NCI-H82 treated with DMSO at 0.1 percent for 48 hours (cell line): ENCODE results near the gene ZDHHC7.

Source experiments
- DNase-seq: peaks from one replicate; lab custom pipeline; 2025; ENCODE audit not compliant: unreplicated experiment; lab: John Stamatoyannopoulos, UW

ZDHHC7 gene

DNA sequence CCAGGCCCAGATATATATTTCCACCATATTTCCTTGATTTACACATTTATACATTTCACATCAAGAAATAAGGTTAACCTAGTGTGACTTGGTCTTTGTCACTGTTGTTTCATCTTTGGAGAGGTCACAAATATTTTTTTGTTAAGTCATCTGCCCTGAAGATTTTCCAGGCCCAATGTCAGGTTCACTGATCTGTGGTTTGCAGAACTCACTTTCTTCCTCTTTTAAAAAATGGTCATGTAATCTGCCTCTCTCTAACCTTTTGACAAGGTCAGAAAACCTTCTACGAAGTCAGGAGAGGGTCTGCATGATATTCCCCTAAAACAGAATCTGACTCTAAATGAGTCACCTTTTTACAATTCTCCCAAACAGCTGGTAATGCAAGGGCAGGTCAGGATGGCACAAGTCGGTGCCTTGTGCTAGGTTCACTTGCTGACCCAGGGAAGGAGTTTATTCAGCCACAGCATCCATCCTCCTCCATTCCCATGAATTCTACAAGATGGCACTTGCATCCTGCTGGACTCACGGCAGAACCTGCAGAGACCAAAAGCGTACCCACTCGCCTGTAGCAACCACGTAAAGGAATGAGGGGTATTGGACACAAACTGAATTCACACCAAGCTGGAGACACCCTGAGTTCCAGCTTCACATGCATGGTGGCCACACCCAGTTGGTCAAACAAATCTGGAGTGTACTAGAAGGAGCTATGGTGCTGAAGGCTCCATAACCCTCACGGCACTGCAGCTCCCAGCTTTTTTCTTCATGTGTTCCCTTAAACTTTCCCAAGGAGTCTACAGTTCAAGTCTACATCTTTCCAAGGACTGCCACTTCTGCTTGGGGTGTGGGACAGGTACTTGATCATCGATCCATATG is 14.7 kb upstream of the ZDHHC7 start:
- no peak for DNase-seq

DNA sequence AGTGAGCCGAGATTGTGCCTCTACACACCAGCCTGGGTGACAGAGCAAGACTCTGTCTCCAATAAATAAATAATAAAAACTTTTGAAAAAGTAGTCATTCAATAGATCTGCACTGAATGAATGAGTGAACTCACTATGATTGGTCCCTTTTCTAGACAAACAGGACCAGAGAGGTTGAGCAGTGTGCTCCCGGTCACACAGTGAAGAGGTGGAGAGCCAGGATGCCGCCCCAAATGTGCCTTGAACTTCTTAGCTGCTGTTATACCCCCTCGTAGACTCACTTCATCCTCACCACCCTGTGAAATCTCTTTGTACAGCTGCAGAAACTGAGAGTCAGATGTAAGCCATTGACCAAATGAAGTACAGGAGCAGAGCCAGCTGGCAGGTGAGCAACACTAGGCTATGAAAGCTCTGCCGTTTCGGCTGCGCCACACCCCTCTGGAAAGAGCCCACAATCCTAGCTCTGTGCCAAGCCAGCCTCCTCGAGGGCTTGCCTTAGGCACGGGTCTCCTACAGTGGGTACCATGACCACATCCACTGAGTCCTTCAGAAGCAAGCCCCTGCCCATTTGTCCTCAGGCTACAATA is 8.4 kb upstream of the ZDHHC7 start:
- DNase-seq: no peak

DNA sequence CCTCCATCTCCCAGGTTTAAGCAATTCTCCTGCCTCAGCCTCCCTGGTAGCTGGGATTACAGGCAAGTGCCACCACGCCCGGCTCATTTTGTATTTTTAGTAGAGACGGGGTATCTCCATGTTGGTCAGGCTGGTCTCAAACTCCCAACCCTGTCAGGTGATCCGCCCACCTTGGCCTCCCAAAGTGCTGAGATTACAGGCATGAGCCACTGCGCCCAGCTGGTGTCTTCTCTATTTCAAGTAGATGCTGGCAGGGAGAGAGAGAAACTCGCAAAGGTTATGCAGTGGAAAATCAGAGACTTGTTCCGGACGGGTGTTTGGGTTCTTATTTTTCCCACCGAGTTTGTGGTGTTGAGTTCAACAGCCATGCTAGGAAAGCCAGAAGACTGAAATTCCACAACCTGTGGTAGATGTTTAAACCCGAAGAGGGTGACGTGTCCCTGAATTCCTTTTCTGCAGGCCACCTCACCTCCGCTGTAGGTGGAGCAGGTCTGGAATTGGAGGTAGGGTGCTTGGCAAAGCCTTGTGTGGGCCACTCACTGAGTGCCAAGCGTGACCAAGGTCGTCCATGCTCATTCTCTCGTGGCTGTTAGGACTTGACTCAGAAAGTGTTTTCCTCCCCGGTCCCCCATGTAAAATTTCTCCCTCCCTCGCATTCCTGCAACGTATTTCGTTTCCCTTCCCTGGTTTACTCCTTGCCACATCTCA is 7.3 kb upstream of the ZDHHC7 start:
- DNase-seq: no peak

DNA sequence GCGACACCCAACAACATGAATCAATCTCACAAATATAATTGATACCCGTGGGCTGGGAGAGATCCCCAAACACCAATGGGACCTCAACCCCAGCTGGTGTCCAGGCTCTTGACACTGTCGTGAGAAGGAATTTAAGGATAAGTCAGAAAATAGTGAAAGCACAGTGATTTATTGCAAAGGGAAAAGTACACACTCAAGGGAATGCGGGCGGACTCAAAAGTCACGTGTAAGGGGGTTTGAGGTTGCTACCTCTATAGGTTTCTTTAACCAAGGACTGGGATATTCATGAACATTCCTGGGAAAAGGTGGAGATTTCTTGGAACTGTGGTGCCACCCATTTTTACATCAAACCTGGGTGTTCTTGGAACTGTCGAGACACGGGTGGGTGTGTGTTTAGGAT is 6.3 kb upstream of the ZDHHC7 start:
- DNase-seq: no peak

DNA sequence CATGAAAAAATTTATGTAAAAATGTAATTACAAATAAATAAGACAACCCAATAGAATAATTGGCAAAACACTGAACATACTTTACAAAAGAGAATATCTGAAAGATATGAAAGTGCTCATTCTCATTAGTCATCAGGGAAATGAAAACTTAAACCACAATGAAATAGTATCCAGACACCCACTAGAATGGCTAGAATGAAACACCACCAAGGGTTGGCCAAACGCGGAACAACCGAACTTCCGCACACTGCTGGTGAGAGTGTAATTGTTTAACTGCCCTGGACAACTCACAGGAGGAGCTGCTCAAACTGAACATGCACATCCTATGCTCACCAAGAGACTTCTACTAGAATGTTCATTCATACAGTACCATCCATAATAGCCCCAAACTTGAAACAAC is 5.8 kb upstream of the ZDHHC7 start:
- no peak for DNase-seq

DNA sequence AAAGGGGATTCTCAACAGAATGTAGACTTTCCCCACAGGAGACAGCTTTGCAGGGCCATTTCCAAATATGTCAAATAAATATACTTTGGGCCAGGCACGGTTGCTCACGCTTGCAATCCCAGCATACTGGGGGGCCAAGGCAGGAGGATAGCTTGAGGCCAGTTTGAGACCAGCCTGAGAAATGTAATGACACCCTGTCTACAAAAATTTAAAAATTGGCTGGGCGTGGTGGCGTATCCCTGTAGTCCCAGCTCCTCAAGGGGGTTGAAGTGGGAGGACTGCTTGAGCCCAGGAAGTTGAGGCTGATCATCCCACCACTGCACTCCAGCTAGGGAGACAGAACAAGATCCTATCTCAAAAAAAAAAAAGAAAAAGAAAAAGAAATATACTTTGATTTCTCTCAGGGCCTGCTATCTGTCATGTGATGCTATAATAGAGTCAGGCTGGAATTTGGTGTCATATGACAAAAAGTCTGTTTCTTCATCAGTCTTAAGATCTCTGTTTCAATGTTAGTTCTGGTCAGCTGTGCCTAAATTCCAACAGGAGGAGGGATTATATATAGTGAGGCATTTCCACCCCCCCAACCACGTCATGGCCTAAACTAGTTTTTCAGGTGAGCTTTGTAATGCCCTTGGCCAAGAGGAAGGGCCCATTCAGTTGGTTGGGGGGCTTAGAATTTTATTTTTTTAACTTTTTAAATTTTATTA is 4.3 kb upstream of the ZDHHC7 start:
- no peak for DNase-seq

DNA sequence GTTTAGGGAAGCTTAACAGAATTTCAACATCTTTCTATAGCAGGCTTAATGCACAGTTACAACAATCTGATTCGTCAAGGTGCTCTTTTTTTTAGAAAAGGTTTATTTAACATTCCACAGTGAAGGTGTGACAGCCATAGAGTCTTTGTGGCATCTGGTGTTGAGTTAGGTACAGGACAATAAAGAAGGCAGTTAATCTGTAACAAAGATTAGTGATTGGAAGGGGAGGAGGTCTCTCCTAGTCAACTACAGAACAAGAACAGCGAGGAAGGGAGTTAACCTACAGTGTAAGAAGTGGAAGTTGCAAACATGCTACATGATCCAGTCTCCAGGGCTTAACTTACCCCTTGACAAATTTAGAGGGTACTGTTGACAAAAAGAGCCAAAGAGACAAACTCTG is 3.0 kb upstream of the ZDHHC7 start:
- no peak for DNase-seq

DNA sequence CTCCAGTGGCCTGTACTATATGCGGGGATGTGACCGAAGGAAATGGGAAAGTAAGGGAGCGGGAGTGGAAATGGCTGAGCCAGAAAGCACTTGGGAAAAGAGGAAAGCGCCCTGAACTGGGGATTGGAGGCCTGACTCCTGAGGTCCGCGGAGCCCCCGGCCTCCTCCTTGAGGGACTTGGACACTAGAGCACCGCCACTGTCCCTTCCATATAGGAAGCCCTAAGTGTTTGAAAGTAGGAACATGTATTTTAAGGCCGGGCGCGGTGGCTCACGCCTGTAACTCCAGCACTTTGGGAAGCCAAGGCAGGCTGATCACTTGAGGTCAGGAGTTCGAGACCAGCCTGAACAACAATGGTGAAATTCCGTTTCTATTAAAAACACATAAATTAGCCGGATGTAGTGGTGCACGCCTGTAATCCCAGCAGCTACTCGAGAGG is 530 bp upstream of the ZDHHC7 start:
- no peak for DNase-seq

DNA sequence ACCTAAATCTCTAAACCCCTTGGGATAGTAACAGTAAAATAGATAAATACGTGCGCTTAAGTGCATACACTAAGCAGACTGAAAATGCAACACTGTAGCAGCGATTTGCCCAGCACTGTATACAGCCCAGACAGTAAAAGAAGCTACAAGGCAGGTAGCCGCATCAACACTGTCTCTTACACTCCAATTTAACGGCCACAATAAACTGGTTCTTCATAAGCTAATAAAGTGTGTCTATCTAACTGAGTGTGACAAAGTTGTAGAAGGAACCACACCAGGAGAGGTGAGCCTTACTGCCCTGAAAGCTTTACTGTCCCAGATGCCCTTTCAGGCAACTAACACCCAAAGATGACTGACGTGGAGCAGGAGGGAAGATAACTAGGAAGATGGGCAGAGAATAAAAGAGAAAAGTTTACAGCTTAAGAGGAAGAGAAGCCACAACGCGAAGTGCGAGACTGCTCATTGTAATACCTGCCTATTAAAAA is 847 bp downstream of the ZDHHC7 start:
- DNase-seq: no peak

DNA sequence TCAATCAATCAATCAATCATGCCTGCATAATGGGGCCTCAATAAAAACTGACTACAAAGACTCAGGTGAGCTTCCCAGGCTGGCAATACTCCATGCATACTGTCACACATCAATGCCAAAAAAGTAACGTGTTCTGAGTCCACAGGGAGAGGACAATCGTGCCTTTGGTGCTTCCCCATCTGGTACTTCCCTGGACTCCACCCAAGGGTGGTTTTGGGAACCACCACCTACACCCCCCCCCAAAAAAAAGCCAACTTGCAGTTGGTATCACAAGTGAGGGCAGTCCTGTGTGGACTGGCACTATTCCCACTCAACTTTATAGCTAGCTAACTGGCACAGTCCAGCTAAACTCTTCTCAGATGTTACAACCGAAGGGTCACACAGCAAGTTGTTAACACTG is 3.1 kb downstream of the ZDHHC7 start:
- no peak for DNase-seq

DNA sequence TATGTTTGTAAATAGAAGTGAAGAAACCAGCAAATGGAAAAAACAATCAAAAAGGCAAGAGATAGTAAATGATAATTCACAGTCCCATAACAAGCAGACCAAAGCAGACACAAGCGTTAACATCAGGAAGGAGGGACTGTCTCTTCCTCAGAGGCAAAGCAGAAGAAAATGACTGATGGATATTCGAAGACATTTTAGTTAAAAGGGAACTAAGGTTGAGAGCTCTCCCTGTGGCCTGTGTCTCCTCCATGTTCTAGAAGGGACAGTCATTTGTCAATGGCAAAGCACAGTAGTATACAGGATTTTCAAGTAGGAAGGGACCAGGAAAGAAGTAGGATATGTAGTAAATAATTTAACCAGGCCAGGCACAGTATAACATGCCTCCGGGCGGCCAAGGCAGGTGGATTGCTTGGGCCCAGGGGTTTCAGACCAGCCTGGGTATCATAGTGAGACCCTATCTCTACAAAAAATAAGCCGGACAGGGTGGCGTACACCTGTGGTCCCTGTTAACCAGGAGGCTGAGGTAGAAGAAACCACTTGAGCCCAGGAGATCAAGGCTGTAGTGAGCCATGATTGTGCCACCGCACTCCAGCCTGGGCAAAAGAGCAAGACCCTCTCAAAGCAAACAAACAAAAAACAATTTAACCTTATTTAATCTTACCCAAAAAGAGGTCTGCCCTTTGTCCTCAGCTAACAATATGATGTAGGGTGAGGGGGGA is 3.7 kb downstream of the ZDHHC7 start:
- DNase-seq: no peak

DNA sequence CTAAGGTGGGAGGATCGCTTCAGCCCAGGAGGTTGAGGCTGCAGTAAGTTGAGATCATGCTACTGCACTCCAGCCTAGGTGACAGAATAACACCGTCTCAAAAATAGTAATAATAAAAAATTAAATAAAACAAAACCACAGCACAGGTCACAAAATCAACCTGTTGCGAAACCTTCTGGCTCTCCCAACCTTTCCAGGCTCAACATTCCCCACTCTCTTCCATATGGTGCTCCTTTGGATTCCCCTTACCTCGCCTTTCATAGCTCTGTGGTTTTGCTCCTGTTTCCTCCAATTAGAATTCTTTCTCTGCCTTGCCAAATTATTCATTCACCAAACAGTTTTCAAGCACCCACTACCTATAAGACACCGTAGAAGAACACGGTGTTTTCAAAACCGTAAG is 4.7 kb downstream of the ZDHHC7 start:
- DNase-seq: no peak

DNA sequence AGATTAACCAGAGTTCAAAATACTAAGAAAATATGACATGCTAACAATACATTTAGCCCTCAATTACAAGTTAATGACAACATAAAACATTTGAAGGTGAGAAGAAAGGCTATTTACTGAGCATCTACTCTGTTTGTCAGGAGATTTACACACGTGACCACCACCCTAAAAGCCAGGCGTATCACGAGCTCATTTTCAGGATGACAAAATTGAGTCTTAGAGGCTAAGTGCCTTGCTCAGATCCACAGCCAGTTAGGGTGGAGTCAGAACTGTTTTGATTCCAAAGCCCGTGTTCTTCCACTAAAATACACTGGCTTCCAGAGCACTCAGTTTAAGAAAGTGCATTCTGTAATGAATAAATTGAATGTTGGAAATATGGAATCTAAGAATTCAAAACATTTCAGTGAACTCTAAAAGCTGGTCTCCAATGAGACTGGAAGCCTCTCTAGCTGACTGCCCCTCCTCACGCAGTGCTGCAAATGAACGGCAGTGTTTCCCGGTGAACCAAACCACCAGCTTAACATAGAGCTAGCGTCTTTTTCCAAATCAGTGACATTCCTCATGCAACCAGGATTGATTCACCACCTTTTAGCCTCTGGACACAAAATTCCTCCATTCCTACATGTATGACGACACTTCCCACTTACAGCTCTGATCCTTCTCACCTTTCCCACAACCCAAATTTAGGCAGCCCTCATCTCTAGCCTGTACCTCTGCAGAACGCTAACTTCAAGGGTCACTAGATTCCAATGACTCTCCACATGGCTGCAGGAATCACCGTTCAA is 5.9 kb downstream of the ZDHHC7 start:
- no peak for DNase-seq

DNA sequence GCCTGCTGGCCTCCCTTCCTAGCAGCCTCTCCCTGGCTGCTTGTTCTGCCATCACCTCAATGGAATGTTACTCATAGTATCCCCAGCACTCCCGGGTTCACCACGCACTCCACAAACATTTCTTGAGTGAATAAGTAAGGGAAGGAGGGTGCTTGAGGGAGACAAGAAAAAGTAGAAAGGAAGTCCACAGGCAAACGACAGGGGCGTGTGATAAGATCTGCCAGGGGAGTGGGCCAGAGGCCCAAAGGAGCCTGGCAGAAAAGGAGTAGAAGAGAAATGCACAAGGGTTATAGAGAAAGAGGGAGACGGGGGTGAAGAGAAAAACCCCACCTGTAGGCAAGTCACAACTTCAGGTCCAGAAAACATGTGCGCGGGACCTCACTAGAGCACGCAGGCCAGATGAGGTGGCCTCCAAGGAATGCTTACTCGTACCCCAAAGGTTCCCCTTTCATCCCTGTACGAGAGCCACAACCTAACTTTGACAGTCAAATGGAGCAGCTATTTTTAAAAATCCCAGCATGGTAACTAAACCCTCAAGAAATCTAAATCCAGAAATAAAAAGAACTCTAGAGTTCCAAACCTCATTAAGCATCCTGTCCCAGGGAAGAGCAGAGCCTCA is 6.6 kb downstream of the ZDHHC7 start:
- DNase-seq: no peak

DNA sequence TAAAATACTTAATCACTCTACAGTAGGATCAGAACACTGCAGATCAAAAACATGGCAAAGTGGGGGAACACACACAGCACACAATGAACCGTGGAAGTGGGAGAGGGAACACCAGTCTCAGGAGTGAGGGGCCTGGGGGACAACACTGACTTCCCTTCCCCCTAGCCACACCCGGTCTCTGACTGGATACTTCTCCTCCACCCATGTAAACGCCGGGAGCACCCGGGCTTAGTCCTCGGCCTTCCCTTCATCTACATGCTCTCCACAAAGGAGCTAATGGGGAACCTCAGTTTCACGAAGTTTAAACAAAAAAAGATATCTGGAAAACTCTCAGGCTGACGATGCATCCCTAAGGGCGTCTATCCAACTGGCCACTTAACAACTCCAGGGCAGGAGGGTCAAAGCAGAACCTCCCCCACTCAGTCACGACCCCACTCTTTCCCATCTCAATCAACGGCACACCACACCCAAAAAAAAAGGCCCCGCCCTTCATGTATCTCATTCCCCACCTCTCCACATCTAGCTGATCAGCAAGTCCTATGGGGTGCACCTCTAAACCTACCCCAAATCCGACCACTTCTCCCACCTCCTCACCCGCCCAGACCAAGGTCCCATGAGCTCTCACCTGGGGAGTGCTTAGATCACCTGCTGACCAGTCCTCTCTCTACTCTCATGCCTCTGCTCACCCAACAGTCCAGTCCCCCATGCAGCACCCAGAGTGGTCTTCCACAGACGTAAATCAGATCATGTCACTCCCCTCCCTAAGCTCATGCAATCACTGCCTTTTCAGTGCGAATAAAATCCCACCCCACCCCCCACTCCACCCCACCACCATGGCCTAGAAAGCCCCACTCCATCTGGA is 7.4 kb downstream of the ZDHHC7 start:
- DNase-seq: no peak

DNA sequence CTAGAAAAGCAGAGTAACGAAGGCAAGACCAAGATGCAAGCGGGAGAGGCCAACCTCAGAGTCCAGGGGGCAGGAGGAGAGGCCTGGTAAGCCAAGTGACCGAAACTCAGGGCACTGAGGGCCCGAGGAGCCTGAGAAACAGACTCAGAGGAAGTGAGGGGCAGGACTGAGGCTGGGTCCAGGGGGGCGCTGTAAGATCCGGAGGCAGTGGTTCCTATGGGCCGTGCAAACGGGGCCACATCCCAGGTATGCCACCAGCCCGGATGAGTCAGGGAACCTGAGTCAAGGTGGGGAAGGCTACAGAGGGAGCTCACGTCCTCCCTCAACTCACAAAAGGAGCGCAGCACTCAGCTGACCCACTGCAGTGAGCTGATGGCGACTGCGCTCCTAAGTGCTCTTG is 8.3 kb downstream of the ZDHHC7 start:
- DNase-seq: no peak

DNA sequence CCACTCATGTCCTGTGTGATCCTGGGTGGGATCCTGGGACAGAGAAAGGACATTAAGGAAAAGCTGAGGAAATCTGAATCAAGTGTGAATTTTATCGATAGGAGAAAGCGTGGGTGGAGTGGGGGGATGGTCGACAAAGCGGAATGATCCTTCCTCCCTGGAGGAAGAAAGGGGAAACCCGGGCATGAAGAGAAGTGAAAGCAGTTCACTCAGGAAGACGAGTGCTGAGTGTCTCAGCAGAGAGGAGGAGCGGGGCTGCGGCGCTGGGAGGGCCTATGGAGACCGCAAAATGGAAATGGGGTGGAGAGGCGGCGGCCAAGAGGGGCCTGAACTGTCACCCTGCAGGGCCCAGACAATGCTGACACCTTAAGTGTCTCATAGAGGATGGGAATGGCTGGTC is 8.7 kb downstream of the ZDHHC7 start:
- DNase-seq: no peak

DNA sequence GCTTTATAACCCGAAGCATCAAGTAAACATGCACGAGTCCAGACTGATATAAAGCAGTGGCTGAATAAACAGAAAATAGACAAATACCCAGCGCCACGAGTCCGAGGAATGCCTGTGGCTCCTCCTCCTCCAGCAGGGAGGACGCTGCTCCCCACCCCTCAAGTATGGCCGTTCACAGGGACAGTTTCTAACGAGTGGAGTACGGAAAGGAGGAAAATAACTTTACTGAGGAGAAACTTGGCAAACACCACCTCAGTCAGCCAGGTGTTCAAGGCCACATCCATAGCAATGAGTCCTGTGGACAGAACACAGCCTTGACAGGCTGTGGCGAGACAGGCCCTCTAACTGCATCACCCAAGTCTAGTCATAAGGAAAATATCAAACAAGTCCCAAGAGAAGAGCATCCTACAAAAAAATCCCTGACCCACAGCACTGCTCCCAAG is 9.2 kb downstream of the ZDHHC7 start:
- no peak for DNase-seq
